PC-3 (cell line): ENCODE results near the gene APOL2.

Source experiments
- CTCF ChIP-seq: fragments of 300-600 bp; sonication (generic); conservative IDR thresholded peaks from 2 replicates; pipeline ENCODE4 v1.5.1; 2017; ENCODE audit warnings: antibody characterized with exemption, low read depth, mild to moderate bottlenecking, low read length
- EZH2 ChIP-seq: fragments of 300-600 bp; sonication (generic); IDR thresholded peaks from one replicate; pipeline ENCODE4 v1.6.1; 2017; ENCODE audit warnings: antibody characterized with exemption, mild to moderate bottlenecking, low read length; ENCODE audit not compliant: unreplicated experiment

DNA sequence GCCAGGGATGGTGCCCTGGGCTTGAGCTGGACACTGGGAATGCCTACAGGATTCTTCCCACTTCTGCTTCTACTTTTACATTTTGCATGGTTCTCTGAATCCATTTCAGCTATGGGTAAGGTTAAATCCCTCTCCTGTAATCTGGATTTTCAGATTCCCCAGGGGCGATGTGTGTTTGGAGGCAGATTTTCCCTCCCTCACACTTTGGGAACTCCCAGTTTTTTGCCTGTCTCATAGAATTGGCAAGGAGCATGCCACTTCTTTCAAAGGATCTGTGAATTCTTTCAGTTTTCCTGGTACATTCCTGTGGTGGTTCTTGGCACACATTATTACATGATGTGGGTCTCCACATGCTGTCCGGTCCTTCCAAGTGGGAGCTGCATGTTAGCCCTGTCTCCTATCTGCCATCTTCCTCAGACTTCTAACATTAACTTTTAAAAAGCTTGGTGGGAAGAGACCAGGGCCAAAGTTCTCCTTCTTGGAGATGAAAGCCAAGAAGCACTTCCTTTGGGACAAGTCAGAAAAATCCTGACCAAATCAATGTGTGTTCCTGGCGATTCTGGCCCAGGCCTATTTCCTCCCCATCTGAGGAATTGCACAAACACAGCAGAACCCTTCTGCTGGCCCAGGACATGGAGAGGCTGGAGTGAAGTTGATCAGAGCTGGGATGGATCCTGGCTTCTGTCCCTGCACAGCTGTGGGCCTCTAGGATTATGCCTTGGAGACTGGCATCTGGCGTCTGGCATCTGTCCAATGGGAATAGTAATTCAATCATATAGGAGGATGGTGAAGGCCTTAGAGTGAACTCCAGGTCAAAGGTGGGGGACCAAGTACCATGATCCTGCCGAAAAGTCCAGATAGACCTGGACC lies 5.4 kb upstream of the APOL2 start:
- no peak for TF ChIP-seq CTCF
- no peak for TF ChIP-seq EZH2
